ENCODE results near the gene TEX13B.

- TF ChIP-seq CTCF (IDR thresholded peaks at IDR 0.05; ENCODE audit: insufficient read depth, low read length, poor library complexity, severe bottlenecking), result no peak
- TF ChIP-seq EZH2phosphoT487 (conservative IDR thresholded peaks at IDR 0.05; ENCODE audit: low read length), result no peak
Observed at GRCh38 chrX:108029928-108030711, 48.0 kb upstream of the TEX13B start.
